ENCODE measurements around the gene CACNA2D3.

GRCh38 chr3:54915976-54916375, 793.6 kb downstream of the CACNA2D3 start:
- TF ChIP-seq GATA2 (IDR thresholded peaks at IDR 0.05; ENCODE audit: low read depth, low read length) (no peak), GATA3 (IDR thresholded peaks at IDR 0.05; ENCODE audit: low read depth, low read length) (no peak)
